GM12873 (cell line): Measurements from ENCODE around the gene EFNA4.
A peak's percentile ranks its signal among the peaks of the same experiment; 100 is the strongest.

Experiments
- TF ChIP-seq, protein P1 (sequence below): IDR thresholded peaks from 2 replicates; pipeline ENCODE4 v1.5.1; 2012; ENCODE audit warnings: low read depth, mild to moderate bottlenecking, moderate library complexity, low read length, control low read depth; ENCODE audit not compliant: insufficient read depth; ENCODE audit errors: missing control alignments

EFNA4 gene

DNA sequence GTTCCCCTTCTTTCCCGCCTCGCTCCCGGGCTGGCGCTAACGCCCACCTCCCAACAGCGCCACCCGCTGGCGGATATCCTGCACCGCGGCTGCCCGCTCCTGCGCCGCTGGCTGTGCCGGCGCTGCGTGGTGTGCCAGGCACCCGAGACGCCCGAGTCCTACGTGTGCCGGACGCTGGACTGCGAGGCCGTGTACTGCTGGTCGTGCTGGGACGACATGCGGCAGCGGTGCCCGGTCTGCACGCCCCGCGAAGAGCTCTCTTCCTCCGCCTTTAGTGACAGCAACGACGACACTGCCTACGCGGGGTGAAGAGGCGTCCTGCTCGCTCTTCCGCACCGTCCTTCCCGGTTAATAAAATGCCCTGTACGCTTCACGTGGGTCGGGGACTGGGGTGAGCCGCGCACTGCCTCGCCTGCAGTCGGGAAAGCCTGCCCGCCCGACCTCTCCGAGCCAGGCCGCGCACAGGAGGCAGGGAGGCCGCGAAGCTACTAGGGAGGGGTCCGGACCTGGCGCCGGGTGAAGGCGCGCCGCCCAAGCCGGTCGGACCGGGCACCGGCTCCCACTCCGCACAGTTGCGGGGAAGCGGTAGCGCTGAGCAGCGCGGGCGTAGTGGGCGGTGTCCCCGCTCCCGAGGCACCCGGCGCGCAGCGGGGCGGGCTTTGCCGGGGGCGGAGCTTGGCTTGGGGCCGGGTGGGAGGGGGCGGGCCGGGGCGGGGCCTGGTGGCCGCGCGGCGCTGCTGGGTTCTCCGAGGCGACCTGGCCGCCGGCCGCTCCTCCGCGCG, 12.8 kb upstream of the EFNA4 start, which contains the start of gene ADAM15:
Gene ADAM15 (plus strand): TSS at position 757 of the 782 bp plus-strand sequence. CDS start 71 bp downstream, outside the sequence.
- TF ChIP-seq, protein P1, sequence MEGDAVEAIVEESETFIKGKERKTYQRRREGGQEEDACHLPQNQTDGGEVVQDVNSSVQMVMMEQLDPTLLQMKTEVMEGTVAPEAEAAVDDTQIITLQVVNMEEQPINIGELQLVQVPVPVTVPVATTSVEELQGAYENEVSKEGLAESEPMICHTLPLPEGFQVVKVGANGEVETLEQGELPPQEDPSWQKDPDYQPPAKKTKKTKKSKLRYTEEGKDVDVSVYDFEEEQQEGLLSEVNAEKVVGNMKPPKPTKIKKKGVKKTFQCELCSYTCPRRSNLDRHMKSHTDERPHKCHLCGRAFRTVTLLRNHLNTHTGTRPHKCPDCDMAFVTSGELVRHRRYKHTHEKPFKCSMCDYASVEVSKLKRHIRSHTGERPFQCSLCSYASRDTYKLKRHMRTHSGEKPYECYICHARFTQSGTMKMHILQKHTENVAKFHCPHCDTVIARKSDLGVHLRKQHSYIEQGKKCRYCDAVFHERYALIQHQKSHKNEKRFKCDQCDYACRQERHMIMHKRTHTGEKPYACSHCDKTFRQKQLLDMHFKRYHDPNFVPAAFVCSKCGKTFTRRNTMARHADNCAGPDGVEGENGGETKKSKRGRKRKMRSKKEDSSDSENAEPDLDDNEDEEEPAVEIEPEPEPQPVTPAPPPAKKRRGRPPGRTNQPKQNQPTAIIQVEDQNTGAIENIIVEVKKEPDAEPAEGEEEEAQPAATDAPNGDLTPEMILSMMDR: peak; percentile 97

- TF ChIP-seq, protein P1: no peak
Measured at GRCh38 chr1:155051342-155051776, 12.2 kb upstream of the EFNA4 start.

DNA sequence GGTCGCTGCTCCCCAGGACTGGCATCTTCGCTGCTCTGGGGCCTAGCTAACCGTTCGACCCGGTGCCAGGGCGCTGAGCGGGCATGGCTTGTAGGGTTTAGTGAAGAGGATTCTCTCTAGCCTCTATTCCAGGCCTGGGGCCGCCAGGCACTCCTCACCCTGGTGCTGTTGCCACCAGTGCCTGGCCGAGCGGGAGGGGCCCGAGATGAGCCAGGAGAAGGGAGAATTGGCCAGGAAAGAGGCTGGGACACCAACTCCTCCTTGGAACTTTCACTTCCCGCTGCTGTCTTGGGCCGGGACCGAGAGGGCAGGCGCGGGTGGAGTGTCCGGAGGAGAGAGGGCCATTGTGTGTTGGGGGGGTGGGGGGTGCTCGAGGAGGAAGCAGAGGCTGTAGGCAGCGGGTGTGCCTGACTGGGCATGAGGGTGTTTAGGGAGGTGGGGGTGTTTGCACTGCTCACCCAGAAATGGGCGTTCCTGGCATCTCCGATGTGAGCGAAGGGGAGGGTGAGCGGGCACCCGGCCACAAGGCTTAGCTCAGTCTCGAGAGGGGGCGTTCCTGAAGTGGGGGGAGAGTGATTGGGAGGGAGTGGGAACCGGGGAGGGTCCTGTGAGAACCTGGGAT, 11.7 kb upstream of the EFNA4 start:
- TF ChIP-seq, protein P1: no peak

DNA sequence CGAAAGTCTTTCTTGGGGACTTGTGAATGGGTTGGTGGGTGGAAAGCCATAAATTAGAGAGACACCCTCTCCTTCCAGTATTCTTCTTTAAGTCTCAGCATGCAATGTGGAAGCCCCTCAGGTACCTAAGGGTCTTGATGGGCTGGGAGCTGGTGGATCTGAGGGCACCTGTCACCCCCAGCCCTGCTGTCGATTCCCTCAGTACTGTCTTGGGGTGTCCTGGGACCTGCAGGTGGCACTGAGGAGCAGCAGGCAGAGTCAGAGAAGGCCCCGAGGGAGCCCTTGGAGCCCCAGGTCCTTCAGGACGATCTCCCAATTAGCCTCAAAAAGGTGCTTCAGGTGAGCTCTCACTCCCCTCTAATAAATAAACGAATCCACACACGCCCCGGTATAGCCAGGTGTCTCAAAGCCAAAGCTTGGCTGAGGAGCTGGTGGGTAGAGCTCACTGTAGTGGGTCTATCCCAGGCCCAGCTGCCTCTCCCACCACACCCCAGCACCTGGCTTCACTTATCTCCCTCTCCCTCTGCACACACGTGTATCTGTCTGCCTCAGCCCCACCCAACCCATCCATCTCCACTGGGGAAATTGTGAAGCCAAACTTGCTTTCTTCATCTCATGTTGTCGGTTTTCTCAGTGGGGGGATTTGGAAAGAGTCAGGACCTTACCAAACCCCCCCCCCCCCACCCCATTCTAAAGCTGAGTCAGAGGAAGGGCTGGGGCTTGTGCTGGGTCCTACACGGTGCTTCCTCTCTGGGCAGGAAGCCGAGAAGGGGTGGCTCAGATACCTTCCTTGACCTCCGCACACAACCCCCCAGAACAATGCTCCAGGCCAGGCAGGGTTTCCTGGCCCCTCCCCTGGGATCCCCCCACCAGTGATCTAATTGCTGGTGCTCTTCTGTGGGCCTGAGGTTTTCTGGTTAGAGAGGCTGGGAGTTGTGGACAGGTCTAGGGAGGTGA, 10.8 kb upstream of the EFNA4 start:
- TF ChIP-seq, protein P1: peak; percentile 55

- TF ChIP-seq, protein P1: no peak
Measured at GRCh38 chr1:155053531-155054105, 9.9 kb upstream of the EFNA4 start.

DNA sequence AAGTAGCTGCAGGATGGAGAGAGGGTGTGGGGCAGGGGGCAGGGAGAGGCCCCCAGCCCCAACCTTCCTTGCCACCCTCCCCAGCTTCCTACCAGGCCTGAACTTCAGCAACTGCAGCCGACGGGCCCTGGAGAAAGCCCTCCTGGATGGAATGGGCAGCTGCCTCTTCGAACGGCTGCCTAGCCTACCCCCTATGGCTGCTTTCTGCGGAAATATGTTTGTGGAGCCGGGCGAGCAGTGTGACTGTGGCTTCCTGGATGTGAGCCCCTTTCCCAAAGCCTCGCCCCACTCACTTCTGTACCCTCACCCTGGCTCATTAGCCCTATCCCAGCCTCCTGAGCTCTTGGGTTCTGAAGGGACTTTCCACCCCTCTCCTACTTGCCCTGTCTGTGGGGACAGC, 6.4 kb upstream of the EFNA4 start:
- TF ChIP-seq, protein P1: no peak
